Skeletal muscle satellite cell (primary cell): ENCODE data around the gene ODC1.
"Not testable (repeated sequence)": the region's sequence is repeated elsewhere in the genome, so short reads cannot be mapped to it uniquely, and the experiment has no call there.

Experiments used
- H3K27me3 ChIP-seq: 2 replicates; pipeline ENCODE4 v1.7.0; 2013; ENCODE audit warnings: low read length; ENCODE audit not compliant: control insufficient read depth, insufficient read depth
- H3K36me3 ChIP-seq: 2 replicates; pipeline ENCODE4 v1.7.0; 2013; ENCODE audit warnings: mild to moderate bottlenecking, control low read depth, low read length; ENCODE audit not compliant: insufficient read depth
- H3K4me1 ChIP-seq: 2 replicates; pipeline ENCODE4 v1.7.0; 2013; ENCODE audit warnings: low read length; ENCODE audit not compliant: control insufficient read depth, insufficient read depth
- H3K4me2 ChIP-seq: 2 replicates; pipeline ENCODE4 v1.7.0; 2013; ENCODE audit warnings: mild to moderate bottlenecking, low read length
- H3K4me3 ChIP-seq: 2 replicates; pipeline ENCODE4 v1.7.0; 2013; ENCODE audit warnings: low read length
- H3K9ac ChIP-seq: 2 replicates; pipeline ENCODE4 v1.7.0; 2013; ENCODE audit warnings: mild to moderate bottlenecking, low read depth, low read length, moderate library complexity
- H3K9me3 ChIP-seq: replicated peaks from 2 replicates; pipeline ENCODE4 v1.7.0; 2013; ENCODE audit warnings: mild to moderate bottlenecking, control low read depth, low read length

The ODC1 gene

GRCh38 chr2:10487741-10488104 lies 39.6 kb upstream of the ODC1 start:
- H3K27me3 ChIP-seq: peaks cover 54% of the 10 kb centered on the region
- not testable (repeated sequence) for H3K9ac ChIP-seq, H3K4me3 ChIP-seq, H3K4me1 ChIP-seq, H3K4me2 ChIP-seq, H3K36me3 ChIP-seq, H3K9me3 ChIP-seq

- Histone ChIP-seq H3K9ac (no peak overlapping the region), H3K27me3 (peaks cover 59% of the 10 kb centered on the region), H3K4me2 (no peak overlapping the region), H3K4me3 (no peak overlapping the region), H3K4me1 (no peaks in the 10 kb centered on the region), H3K9me3 (no peaks in the 10 kb centered on the region), H3K36me3 (no peaks in the 10 kb centered on the region)
Observed at GRCh38 chr2:10487081-10487740, 39.1 kb upstream of the ODC1 start.

- H3K4me1 ChIP-seq: no peaks in the 10 kb centered on the region
- H3K9me3 ChIP-seq: no peaks in the 10 kb centered on the region
- no peak overlapping the region for H3K4me3 ChIP-seq
- H3K4me2 ChIP-seq: no peak overlapping the region
- H3K27me3 ChIP-seq: peaks cover 63% of the 10 kb centered on the region
- no peaks in the 10 kb centered on the region for H3K36me3 ChIP-seq
- H3K9ac ChIP-seq: no peak overlapping the region
Observed at GRCh38 chr2:10486601-10487079, 38.5 kb upstream of the ODC1 start.

GRCh38 chr2:10486091-10486490 lies 38.0 kb upstream of the ODC1 start:
- H3K4me2 ChIP-seq: no peak overlapping the region
- H3K4me1 ChIP-seq: no peaks in the 10 kb centered on the region
- no peaks in the 10 kb centered on the region for H3K9me3 ChIP-seq
- H3K9ac ChIP-seq: no peak overlapping the region
- H3K4me3 ChIP-seq: no peak overlapping the region
- peaks cover 69% of the 10 kb centered on the region for H3K27me3 ChIP-seq
- no peaks in the 10 kb centered on the region for H3K36me3 ChIP-seq

- no peaks in the 10 kb centered on the region for H3K9me3 ChIP-seq
- H3K27me3 ChIP-seq: peaks cover 58% of the 10 kb centered on the region
- no peaks in the 10 kb centered on the region for H3K36me3 ChIP-seq
- H3K4me1 ChIP-seq: no peaks in the 10 kb centered on the region
- H3K4me2 ChIP-seq: no peak overlapping the region
- no peak overlapping the region for H3K9ac ChIP-seq
- no peak overlapping the region for H3K4me3 ChIP-seq
Observed at GRCh38 chr2:10482913-10483312, 34.8 kb upstream of the ODC1 start.

GRCh38 chr2:10482460-10482859 lies 34.3 kb upstream of the ODC1 start:
- H3K4me3 ChIP-seq: no peak overlapping the region
- no peaks in the 10 kb centered on the region for H3K4me1 ChIP-seq
- peaks cover 55% of the 10 kb centered on the region for H3K27me3 ChIP-seq
- H3K9me3 ChIP-seq: no peaks in the 10 kb centered on the region
- H3K36me3 ChIP-seq: no peaks in the 10 kb centered on the region
- no peak overlapping the region for H3K9ac ChIP-seq
- no peak overlapping the region for H3K4me2 ChIP-seq

GRCh38 chr2:10481666-10482157 lies 33.6 kb upstream of the ODC1 start:
- Histone ChIP-seq H3K9me3 (no peaks in the 10 kb centered on the region), H3K9ac (no peak overlapping the region), H3K27me3 (peaks cover 47% of the 10 kb centered on the region), H3K4me2 (no peak overlapping the region), H3K4me1 (no peaks in the 10 kb centered on the region), H3K4me3 (no peak overlapping the region), H3K36me3 (no peaks in the 10 kb centered on the region)

- peaks cover 42% of the 10 kb centered on the region for H3K27me3 ChIP-seq
- no peak overlapping the region for H3K9ac ChIP-seq
- no peak overlapping the region for H3K4me2 ChIP-seq
- no peaks in the 10 kb centered on the region for H3K36me3 ChIP-seq
- no peaks in the 10 kb centered on the region for H3K9me3 ChIP-seq
- no peak overlapping the region for H3K4me3 ChIP-seq
- no peaks in the 10 kb centered on the region for H3K4me1 ChIP-seq
Observed at GRCh38 chr2:10481055-10481665, 33.0 kb upstream of the ODC1 start.

- Histone ChIP-seq H3K4me2 (no peak overlapping the region), H3K27me3 (peaks cover 34% of the 10 kb centered on the region), H3K9ac (no peak overlapping the region), H3K4me3 (no peak overlapping the region), H3K4me1 (no peaks in the 10 kb centered on the region), H3K9me3 (no peaks in the 10 kb centered on the region), H3K36me3 (no peaks in the 10 kb centered on the region)
Observed at GRCh38 chr2:10480359-10480949, 32.3 kb upstream of the ODC1 start.

GRCh38 chr2:10478916-10479315 lies 30.8 kb upstream of the ODC1 start:
- no peaks in the 10 kb centered on the region for H3K36me3 ChIP-seq
- H3K4me2 ChIP-seq: no peak overlapping the region
- H3K4me1 ChIP-seq: no peaks in the 10 kb centered on the region
- H3K4me3 ChIP-seq: no peak overlapping the region
- no peaks in the 10 kb centered on the region for H3K9me3 ChIP-seq
- peaks cover 30% of the 10 kb centered on the region for H3K27me3 ChIP-seq
- no peak overlapping the region for H3K9ac ChIP-seq

GRCh38 chr2:10478298-10478625 lies 30.1 kb upstream of the ODC1 start:
- Histone ChIP-seq H3K27me3 (peaks cover 25% of the 10 kb centered on the region), H3K4me2 (no peak overlapping the region), H3K9ac (no peak overlapping the region), H3K4me3 (no peak overlapping the region), H3K4me1 (no peaks in the 10 kb centered on the region), H3K36me3 (no peaks in the 10 kb centered on the region), H3K9me3 (no peaks in the 10 kb centered on the region)
